ENCODE results near the gene FOXP2.

DNA sequence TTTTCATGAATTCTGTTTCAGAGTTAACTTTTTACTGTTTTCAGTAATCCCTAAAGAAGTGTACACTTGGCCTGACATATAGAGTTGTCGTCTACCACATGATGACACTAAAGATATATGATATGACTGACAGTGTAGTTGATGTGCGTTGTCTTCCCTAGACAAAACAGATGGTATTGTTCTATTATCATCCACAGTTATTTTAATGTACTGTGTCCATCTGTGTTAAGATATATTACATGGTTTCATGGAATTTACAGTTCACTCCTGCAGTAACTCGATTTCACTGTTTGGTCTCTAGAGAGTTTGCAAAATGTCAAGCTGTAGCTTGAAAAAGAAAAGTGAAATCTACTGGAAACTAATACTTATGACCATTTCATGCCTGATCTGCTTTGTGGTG is 18.1 kb downstream of the FOXP2 start:
- TF ChIP-seq CTCF (IDR thresholded peaks at IDR 0.05): no peak
- TF ChIP-seq POLR2AphosphoS5 (IDR thresholded peaks at IDR 0.05): no peak

All from sigmoid colon (tissue), 4 donors.